Measurements from ENCODE around the gene PMEL.

GRCh38 chr12:56011509-56012090, 45.8 kb upstream of the PMEL start:
- TF ChIP-seq, protein P1, sequence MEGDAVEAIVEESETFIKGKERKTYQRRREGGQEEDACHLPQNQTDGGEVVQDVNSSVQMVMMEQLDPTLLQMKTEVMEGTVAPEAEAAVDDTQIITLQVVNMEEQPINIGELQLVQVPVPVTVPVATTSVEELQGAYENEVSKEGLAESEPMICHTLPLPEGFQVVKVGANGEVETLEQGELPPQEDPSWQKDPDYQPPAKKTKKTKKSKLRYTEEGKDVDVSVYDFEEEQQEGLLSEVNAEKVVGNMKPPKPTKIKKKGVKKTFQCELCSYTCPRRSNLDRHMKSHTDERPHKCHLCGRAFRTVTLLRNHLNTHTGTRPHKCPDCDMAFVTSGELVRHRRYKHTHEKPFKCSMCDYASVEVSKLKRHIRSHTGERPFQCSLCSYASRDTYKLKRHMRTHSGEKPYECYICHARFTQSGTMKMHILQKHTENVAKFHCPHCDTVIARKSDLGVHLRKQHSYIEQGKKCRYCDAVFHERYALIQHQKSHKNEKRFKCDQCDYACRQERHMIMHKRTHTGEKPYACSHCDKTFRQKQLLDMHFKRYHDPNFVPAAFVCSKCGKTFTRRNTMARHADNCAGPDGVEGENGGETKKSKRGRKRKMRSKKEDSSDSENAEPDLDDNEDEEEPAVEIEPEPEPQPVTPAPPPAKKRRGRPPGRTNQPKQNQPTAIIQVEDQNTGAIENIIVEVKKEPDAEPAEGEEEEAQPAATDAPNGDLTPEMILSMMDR (conservative IDR thresholded peaks at IDR 0.05 in 1 of 2, IDR thresholded peaks at IDR 0.05 in 1 of 2; ENCODE audit: low read depth in 1 of 2, low read length in 2 of 2): no peak
- no peak for TF ChIP-seq EZH2 (IDR thresholded peaks at IDR 0.05; ENCODE audit: low read length, missing control alignments)
